CD4-positive, alpha-beta memory T cell (primary cell): ENCODE measurements around the gene ALDH3B2. TPM values are rescaled to one million over a fixed set of nuclear protein-coding genes. Genes with fewer than 3 reads are reported as not detected.

Source experiments
- CTCF ChIA-PET: fragments of 350-600 bp; sonication (Branson Sonifier 250); formaldehyde crosslinking; loops from one replicate; lab custom pipeline; 2021; ENCODE audit warnings: inconsistent platforms; ENCODE audit not compliant: partially characterized antibody; lab: Charles Lee
- POLR2A ChIA-PET: fragments of 350-600 bp; sonication (Branson Sonifier 250); formaldehyde crosslinking; loops from one replicate; lab custom pipeline; 2021; ENCODE audit not compliant: partially characterized antibody; lab: Charles Lee
- DNase-seq, 5 donors: peaks; one replicate each; pipeline versions ENCODE4 v3.0.0 to v3.0.0-alpha.2; 2020 to 2022; ENCODE audit warnings: mixed read lengths in 1 of 5
- H3K27ac ChIP-seq: one replicate; pipeline ENCODE4 v1.7.0; 2013; ENCODE audit warnings: low read depth, low read length
- H3K27me3 ChIP-seq: 2 replicates; pipeline ENCODE4 v1.7.0; 2013; ENCODE audit warnings: mild to moderate bottlenecking, low read length, moderate library complexity; ENCODE audit not compliant: insufficient read depth
- H3K36me3 ChIP-seq: 2 replicates; pipeline ENCODE4 v1.7.0; 2013; ENCODE audit warnings: mild to moderate bottlenecking, low read length, moderate library complexity; ENCODE audit not compliant: insufficient read depth
- H3K4me1 ChIP-seq: 2 replicates; pipeline ENCODE4 v1.7.0; 2013; ENCODE audit warnings: mild to moderate bottlenecking, low read length, moderate library complexity; ENCODE audit not compliant: insufficient read depth
- H3K4me3 ChIP-seq, 2 donors: one replicate each; pipeline ENCODE4 v1.7.0; 2013; ENCODE audit warnings: low read length in 2 of 2, mild to moderate bottlenecking in 1 of 2
- H3K9me3 ChIP-seq, 2 donors: one replicate each; pipeline ENCODE4 v1.7.0; 2013; ENCODE audit warnings: low read length in 2 of 2, control low read depth in 1 of 2; ENCODE audit not compliant: control insufficient read depth in 1 of 2
- H3K27ac Mint-ChIP-seq, 7 donors: one replicate each; pipeline ENCODE4 v1.8.0; 2020 to 2021; ENCODE audit warnings: mixed read lengths in 7 of 7, mild to moderate bottlenecking in 6 of 7, inconsistent platforms in 3 of 7, moderate library complexity in 3 of 7
- H3K27me3 Mint-ChIP-seq, 2 donors: one replicate each; pipeline ENCODE4 v1.8.0; 2020 to 2021; ENCODE audit warnings: mixed read lengths in 2 of 2
- H3K36me3 Mint-ChIP-seq, 2 donors: one replicate each; pipeline ENCODE4 v1.8.0; 2020 to 2021; ENCODE audit warnings: mixed read lengths in 2 of 2, inconsistent platforms in 1 of 2, mild to moderate bottlenecking in 1 of 2
- H3K4me1 Mint-ChIP-seq, 4 donors: one replicate each; pipeline ENCODE4 v1.8.0; 2020 to 2021; ENCODE audit warnings: mixed read lengths in 4 of 4, mild to moderate bottlenecking in 1 of 4
- H3K4me3 Mint-ChIP-seq, 8 donors: one replicate each; pipeline ENCODE4 v1.8.0; 2020 to 2021; ENCODE audit warnings: mixed read lengths in 8 of 8, mild to moderate bottlenecking in 7 of 8, moderate library complexity in 6 of 8, inconsistent platforms in 3 of 8
- H3K9me3 Mint-ChIP-seq, 8 donors: one replicate each; pipeline ENCODE4 v1.8.0; 2020 to 2021; ENCODE audit warnings: mixed read lengths in 8 of 8, mild to moderate bottlenecking in 5 of 8, inconsistent platforms in 3 of 8, moderate library complexity in 1 of 8
- intact Hi-C: fragments of 100-400 bp; cut with micrococcal nuclease; formaldehyde crosslinking; loops from one replicate; pipeline ENCODE4 v1.15.1; 2023
- polyA plus RNA-seq, 2 donors: library from polyadenylated mRNA; unstranded; fragments of 300-500 nt; fragmentation: Illumina TruSeq; gene quantifications; one replicate each; pipeline ENCODE4 v1.2.3, GENCODE V29; 2021
- total RNA-seq, 2 experiments: library from RNA; stranded (reverse); gene quantifications; one replicate each; pipeline ENCODE4 v1.2.3, GENCODE V29; 2021

The ALDH3B2 gene
- total and polyA plus RNA-seq, 4 experiments from 2014 or later, result not detected

GRCh38 chr11:67629386-67630227 is 44.8 kb downstream of the ALDH3B2 start, which contains the start of gene NUDT8:
TSS of gene NUDT8 (minus strand) at chr11:67629937. CDS start at chr11:67629911, 26 bp downstream.
- intact Hi-C loops, result loop anchor here (1.0 to 5.0 kb wide), 6 partner anchors 15 to 276 kb away; partner anchors contain the start of genes NDUFV1 and POLD4
- peak within 1 kb of the TSS; percentile 76 to 96 (median 93) for H3K27ac Mint-ChIP-seq
- no peaks in the 10 kb centered on the region for H3K27me3 ChIP-seq
- no peaks in the 10 kb centered on the region for H3K27me3 Mint-ChIP-seq
- H3K36me3 Mint-ChIP-seq, result no peaks in the 10 kb centered on the region
- H3K9me3 ChIP-seq, result no peaks in the 10 kb centered on the region
- ChIA-PET POLR2A (interaction anchor here (1.0 to 3.3 kb wide), 9 partner anchors 12 to 390 kb away, joined by 3 to 44 read pairs (median 11); partner anchors contain the start of genes ACY3, GSTP1, POLD4 and PPP1CA), CTCF (interaction anchor here (0.7 to 6.3 kb wide), 18 partner anchors 9 to 284 kb away, joined by 3 to 67 read pairs (median 4); partner anchors contain the start of genes ACY3, GSTP1 and TBC1D10C)
- no peaks in the 10 kb centered on the region for H3K36me3 ChIP-seq
- H3K4me3 ChIP-seq, result peak within 1 kb of the TSS; percentile 3 to 84
- DNase-seq, result peak; percentile 86 to 88 (median 87)
- H3K4me3 Mint-ChIP-seq, result peak within 1 kb of the TSS; percentile 84 to 91 (median 89)
- H3K9me3 Mint-ChIP-seq, result peaks cover 0 to 2% (median 0%) of the 10 kb centered on the region in 8 donors
- peaks cover 3 to 11% (median 8%) of the 10 kb centered on the region in 4 donors for H3K4me1 Mint-ChIP-seq
- H3K4me1 ChIP-seq, result peaks cover 14% of the 10 kb centered on the region
- peak within 1 kb of the TSS; percentile 81 for H3K27ac ChIP-seq

GRCh38 chr11:67628710-67629385 is 45.6 kb downstream of the ALDH3B2 start:
- Mint-ChIP-seq H3K4me1 (peaks cover 3 to 11% (median 8%) of the 10 kb centered on the region in 4 donors), H3K27ac (peak overlapping the region in 4 of 7 donors; percentile 32 to 75 (median 56)), H3K4me3 (peak overlapping the region in 6 of 8 donors; percentile 38 to 84 (median 60)), H3K9me3 (peaks cover 0 to 2% (median 0%) of the 10 kb centered on the region in 8 donors), H3K27me3 (no peaks in the 10 kb centered on the region), H3K36me3 (no peaks in the 10 kb centered on the region)
- Histone ChIP-seq H3K27ac (peak overlapping the region; percentile 70), H3K36me3 (no peaks in the 10 kb centered on the region), H3K9me3 (no peaks in the 10 kb centered on the region), H3K27me3 (no peaks in the 10 kb centered on the region), H3K4me1 (peaks cover 14% of the 10 kb centered on the region), H3K4me3 (peak overlapping the region in 1 of 2 donors; percentile 75)
- DNase-seq, result peak in 1 of 5 donors; percentile 37
- POLR2A ChIA-PET, result interaction anchor here (0.7 to 3.3 kb wide), 9 partner anchors 11 to 276 kb away, joined by 3 to 44 read pairs (median 11); partner anchors contain the start of genes ACY3, GSTP1, POLD4 and PPP1CA
- CTCF ChIA-PET, result interaction anchor here (0.9 to 6.3 kb wide), 17 partner anchors 8 to 225 kb away, joined by 3 to 67 read pairs (median 4); partner anchors contain the start of genes ACY3, GSTP1 and TBC1D10C
- intact Hi-C loops, result loop anchor here (1.0 to 5.0 kb wide), 4 partner anchors 14 to 88 kb away; partner anchors contain the start of gene NDUFV1

- Mint-ChIP-seq H3K27ac (no peak overlapping the region), H3K4me1 (peaks cover 3 to 11% (median 8%) of the 10 kb centered on the region in 4 donors), H3K27me3 (no peaks in the 10 kb centered on the region), H3K9me3 (peaks cover 0 to 2% (median 0%) of the 10 kb centered on the region in 8 donors), H3K36me3 (no peaks in the 10 kb centered on the region), H3K4me3 (peak overlapping the region in 1 of 8 donors; percentile 39)
- Histone ChIP-seq H3K4me1 (peaks cover 14% of the 10 kb centered on the region), H3K4me3 (no peak overlapping the region), H3K27me3 (no peaks in the 10 kb centered on the region), H3K27ac (no peak overlapping the region), H3K9me3 (no peaks in the 10 kb centered on the region), H3K36me3 (no peaks in the 10 kb centered on the region)
- ChIA-PET POLR2A (interaction anchor here (0.7 to 3.2 kb wide), 4 partner anchors 14 to 226 kb away, joined by 3 to 33 read pairs (median 8); partner anchors contain the start of gene PPP1CA), CTCF (interaction anchor here (1.1 to 6.3 kb wide), 9 partner anchors 8 to 178 kb away, joined by 3 to 67 read pairs (median 4); partner anchors contain the start of gene GSTP1)
- peak in 1 of 5 donors; percentile 24 for DNase-seq
- intact Hi-C loops, result loop anchor here (2.0 to 5.0 kb wide), 2 partner anchors 13 to 89 kb away; no protein-coding TSS in a partner anchor
Observed at GRCh38 chr11:67627812-67628624, 46.4 kb downstream of the ALDH3B2 start.

GRCh38 chr11:67627441-67627811 is 47.0 kb downstream of the ALDH3B2 start:
- peak overlapping the region in 1 of 8 donors; percentile 39 for H3K4me3 Mint-ChIP-seq
- Histone ChIP-seq H3K9me3 (no peaks in the 10 kb centered on the region), H3K36me3 (no peaks in the 10 kb centered on the region), H3K4me3 (no peak overlapping the region), H3K27me3 (no peaks in the 10 kb centered on the region), H3K27ac (no peak overlapping the region), H3K4me1 (peaks cover 14% of the 10 kb centered on the region)
- peak in 1 of 5 donors; percentile 26 for DNase-seq
- no peaks in the 10 kb centered on the region for H3K27me3 Mint-ChIP-seq
- CTCF ChIA-PET, result interaction anchor here (1.1 to 6.3 kb wide), 6 partner anchors 8 to 35 kb away, joined by 3 to 67 read pairs (median 4); no protein-coding TSS in a partner anchor
- no peaks in the 10 kb centered on the region for H3K36me3 Mint-ChIP-seq
- peaks cover 3 to 11% (median 8%) of the 10 kb centered on the region in 4 donors for H3K4me1 Mint-ChIP-seq
- intact Hi-C loops, result loop anchor here (5.0 kb wide), 1 partner anchor 90 kb away; no protein-coding TSS in a partner anchor
- H3K9me3 Mint-ChIP-seq, result peaks cover 0 to 2% (median 0%) of the 10 kb centered on the region in 8 donors
- POLR2A ChIA-PET, result interaction anchor here (2.9 kb wide), 1 partner anchor 13 kb away, joined by 12 read pairs; no protein-coding TSS in a partner anchor
- H3K27ac Mint-ChIP-seq, result no peak overlapping the region

- peaks cover 0 to 2% (median 0%) of the 10 kb centered on the region in 8 donors for H3K9me3 Mint-ChIP-seq
- no peaks in the 10 kb centered on the region for H3K36me3 ChIP-seq
- peak overlapping the region in 1 of 7 donors; percentile 62 for H3K27ac Mint-ChIP-seq
- intact Hi-C loops, result loop anchor here (5.0 kb wide), 1 partner anchor 90 kb away; no protein-coding TSS in a partner anchor
- peak overlapping the region in 1 of 8 donors; percentile 35 for H3K4me3 Mint-ChIP-seq
- no peaks in the 10 kb centered on the region for H3K27me3 Mint-ChIP-seq
- H3K4me1 Mint-ChIP-seq, result peaks cover 3 to 11% (median 8%) of the 10 kb centered on the region in 4 donors
- no peak overlapping the region for H3K27ac ChIP-seq
- no peaks in the 10 kb centered on the region for H3K27me3 ChIP-seq
- peaks cover 14% of the 10 kb centered on the region for H3K4me1 ChIP-seq
- no peak overlapping the region for H3K4me3 ChIP-seq
- ChIA-PET POLR2A (interaction anchor here (2.9 kb wide), 1 partner anchor 13 kb away, joined by 12 read pairs; no protein-coding TSS in a partner anchor), CTCF (interaction anchor here (0.9 to 6.3 kb wide), 6 partner anchors 9 to 35 kb away, joined by 3 to 67 read pairs (median 4); partner anchors contain the start of gene ACY3)
- no peaks in the 10 kb centered on the region for H3K36me3 Mint-ChIP-seq
- H3K9me3 ChIP-seq, result no peaks in the 10 kb centered on the region
- DNase-seq, result no peak
Observed at GRCh38 chr11:67626970-67627369, 47.5 kb downstream of the ALDH3B2 start.
